Upper lobe of left lung (tissue), 4 donors: Measurements from ENCODE around the gene RPRML.

Experiments
- EP300 ChIP-seq, 4 donors: sonication (generic); formaldehyde crosslinking; IDR thresholded peaks; one replicate each; pipeline ENCODE4 v1.5.1; 2017; ENCODE audit warnings: antibody characterized with exemption in 4 of 4, control low read depth in 2 of 4
- POLR2A ChIP-seq, 4 donors: fragments of 450-650 bp; IDR thresholded peaks; one replicate each; pipeline ENCODE4 v1.5.1; 2016 to 2017; ENCODE audit warnings: antibody characterized with exemption in 4 of 4, mild to moderate bottlenecking in 2 of 4
- POLR2AphosphoS5 ChIP-seq, 2 donors: sonication (generic); formaldehyde crosslinking; IDR thresholded peaks; one replicate each; pipeline ENCODE4 v1.5.1; 2017; ENCODE audit warnings: antibody characterized with exemption in 2 of 2
- TF ChIP-seq, protein P1 (sequence below), 6 experiments: fragments of 450-650 bp in 4 of 6; fragments of 200-600 bp in 2 of 6; sonication (generic) in 2 of 6; IDR thresholded peaks; one replicate each; pipeline ENCODE4 v1.5.1; 2016 to 2019; ENCODE audit warnings: antibody characterized with exemption in 6 of 6

DNA sequence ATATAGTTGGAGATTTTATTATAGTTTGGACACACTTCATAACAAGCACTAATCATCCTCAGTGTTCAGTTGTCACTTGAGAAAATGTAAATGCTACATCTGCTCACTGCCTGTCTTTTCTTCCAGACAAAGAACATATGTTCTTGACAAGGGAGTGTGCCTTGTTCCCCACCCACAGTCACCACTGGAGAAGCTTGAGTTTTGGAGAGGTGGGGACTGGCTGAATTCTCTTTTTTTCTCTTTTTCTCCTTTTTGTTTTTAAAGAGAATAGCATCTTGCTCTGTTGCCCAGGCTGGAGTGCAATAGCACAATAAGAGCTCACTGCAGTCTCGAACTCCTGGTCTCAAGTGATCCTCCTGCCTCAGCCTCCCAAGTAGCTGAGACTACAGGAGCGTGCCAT lies 15.5 kb downstream of the RPRML start:
- TF ChIP-seq POLR2A (IDR thresholded peaks at IDR 0.05): no peak
- TF ChIP-seq EP300 (IDR thresholded peaks at IDR 0.05): no peak
- TF ChIP-seq, protein P1, sequence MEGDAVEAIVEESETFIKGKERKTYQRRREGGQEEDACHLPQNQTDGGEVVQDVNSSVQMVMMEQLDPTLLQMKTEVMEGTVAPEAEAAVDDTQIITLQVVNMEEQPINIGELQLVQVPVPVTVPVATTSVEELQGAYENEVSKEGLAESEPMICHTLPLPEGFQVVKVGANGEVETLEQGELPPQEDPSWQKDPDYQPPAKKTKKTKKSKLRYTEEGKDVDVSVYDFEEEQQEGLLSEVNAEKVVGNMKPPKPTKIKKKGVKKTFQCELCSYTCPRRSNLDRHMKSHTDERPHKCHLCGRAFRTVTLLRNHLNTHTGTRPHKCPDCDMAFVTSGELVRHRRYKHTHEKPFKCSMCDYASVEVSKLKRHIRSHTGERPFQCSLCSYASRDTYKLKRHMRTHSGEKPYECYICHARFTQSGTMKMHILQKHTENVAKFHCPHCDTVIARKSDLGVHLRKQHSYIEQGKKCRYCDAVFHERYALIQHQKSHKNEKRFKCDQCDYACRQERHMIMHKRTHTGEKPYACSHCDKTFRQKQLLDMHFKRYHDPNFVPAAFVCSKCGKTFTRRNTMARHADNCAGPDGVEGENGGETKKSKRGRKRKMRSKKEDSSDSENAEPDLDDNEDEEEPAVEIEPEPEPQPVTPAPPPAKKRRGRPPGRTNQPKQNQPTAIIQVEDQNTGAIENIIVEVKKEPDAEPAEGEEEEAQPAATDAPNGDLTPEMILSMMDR (IDR thresholded peaks at IDR 0.05): no peak
- no peak for TF ChIP-seq POLR2AphosphoS5 (IDR thresholded peaks at IDR 0.05)
